ENCODE measurements around the gene ZNF862. TPM values are rescaled to one million over a fixed set of nuclear protein-coding genes. Genes with fewer than 3 reads are reported as not detected.

The ZNF862 gene
- total RNA-seq, 1 donor from 2014 or later = 15.9 TPM

DNA sequence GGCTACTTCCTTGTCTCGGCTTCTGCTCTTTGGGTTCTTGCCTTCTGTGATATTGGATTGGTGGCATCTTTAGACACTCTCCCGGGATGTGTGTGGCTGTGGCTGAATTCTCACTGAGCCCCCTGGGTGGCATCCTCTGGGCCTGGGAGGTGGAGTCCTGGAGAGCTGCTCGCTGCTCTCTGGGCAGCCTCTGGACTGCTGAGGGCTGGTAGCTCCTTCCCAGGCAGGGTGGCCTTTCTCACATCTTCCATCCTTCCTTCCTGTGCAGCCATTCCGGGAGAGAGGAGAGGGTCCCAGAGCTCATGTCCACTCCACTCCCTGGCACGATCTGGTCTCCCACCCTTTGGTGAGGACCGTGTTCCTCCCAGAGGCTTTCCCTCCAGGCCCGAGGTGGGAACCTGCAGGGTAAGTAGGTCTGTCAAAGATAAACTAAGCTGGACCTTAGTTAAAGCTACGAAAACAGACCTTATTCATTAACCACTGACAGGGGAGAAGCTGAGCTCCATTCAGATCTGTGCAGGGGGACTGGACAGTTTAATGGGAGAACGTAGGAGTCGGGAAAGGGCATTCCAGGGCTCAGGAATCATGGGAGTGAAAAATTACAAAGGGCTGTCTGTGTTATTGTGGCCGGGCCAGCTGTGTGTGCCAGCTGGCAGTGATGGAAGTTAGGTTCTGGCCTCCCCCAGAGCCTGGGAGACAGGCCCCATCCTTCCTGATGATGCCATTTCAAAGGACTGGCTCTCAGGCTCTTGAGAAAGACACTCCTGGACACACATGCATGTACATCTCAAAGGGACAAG lies 44.3 kb downstream of the ZNF862 start:
- Mint-ChIP-seq H3K27ac (ENCODE audit: unreplicated experiment) (no peak overlapping the region), H3K36me3 (ENCODE audit: low read depth) (peaks cover 2% of the 10 kb centered on the region), H3K9me3 (ENCODE audit: low read depth) (no peaks in the 10 kb centered on the region)

DNA sequence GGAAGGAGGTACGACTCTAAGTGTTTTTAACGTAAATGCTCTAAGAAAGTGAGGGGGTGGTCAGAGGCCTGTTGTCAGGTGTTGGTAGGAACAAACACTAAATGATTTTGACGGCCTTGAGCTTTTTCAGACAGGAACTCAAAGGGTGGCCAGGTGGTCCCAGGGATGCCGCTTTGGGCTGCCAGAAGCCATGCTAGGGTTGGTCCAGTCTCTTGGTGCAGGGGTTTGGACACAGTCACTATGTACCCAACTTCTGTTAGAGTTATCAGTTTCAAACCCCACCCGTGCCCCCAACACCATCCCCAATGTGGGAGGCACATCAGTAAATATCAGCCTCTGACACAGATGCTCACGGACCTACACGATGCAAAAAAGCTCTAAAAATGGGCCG lies 44.9 kb downstream of the ZNF862 start:
- TF ChIP-seq, protein P1, sequence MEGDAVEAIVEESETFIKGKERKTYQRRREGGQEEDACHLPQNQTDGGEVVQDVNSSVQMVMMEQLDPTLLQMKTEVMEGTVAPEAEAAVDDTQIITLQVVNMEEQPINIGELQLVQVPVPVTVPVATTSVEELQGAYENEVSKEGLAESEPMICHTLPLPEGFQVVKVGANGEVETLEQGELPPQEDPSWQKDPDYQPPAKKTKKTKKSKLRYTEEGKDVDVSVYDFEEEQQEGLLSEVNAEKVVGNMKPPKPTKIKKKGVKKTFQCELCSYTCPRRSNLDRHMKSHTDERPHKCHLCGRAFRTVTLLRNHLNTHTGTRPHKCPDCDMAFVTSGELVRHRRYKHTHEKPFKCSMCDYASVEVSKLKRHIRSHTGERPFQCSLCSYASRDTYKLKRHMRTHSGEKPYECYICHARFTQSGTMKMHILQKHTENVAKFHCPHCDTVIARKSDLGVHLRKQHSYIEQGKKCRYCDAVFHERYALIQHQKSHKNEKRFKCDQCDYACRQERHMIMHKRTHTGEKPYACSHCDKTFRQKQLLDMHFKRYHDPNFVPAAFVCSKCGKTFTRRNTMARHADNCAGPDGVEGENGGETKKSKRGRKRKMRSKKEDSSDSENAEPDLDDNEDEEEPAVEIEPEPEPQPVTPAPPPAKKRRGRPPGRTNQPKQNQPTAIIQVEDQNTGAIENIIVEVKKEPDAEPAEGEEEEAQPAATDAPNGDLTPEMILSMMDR (IDR thresholded peaks at IDR 0.05) = no peak
- no peak overlapping the region for H3K27ac Mint-ChIP-seq (ENCODE audit: unreplicated experiment)
- no peak for DNase-seq (ENCODE audit: low spot score)

More for the DNA sequence above, 44.3 kb downstream of the ZNF862 start:
- H3K27me3 Mint-ChIP-seq (ENCODE audit: low read depth) = no peaks in the 10 kb centered on the region
- TF ChIP-seq, protein P1 (IDR thresholded peaks at IDR 0.05) = no peak
- H3K4me3 Mint-ChIP-seq (ENCODE audit: unreplicated experiment) = no peak overlapping the region
- H3K4me1 Mint-ChIP-seq (ENCODE audit: low read depth) = peaks cover 35% of the 10 kb centered on the region
- no peak for DNase-seq (ENCODE audit: low spot score)

DNA sequence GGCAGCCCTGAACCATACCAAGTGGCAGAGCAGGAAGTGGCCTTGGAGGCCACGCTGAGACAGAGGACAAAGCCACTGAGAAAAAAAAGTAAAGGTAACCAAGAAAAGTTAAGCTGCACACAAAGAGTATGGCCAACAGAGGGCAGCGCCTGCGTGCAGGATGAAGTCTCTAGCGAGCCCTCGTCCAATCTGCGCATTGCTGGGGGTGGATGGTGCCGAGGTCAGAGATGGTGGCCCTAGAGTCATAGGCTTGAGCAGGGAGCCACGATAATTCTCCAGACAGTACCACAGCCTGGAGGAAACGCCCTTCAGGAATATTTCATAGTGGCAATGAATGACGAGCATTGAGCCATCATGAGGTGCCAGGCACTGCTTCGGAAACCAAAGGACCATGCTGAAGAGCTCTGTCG lies 45.3 kb downstream of the ZNF862 start:
- H3K36me3 Mint-ChIP-seq (ENCODE audit: low read depth) = no peaks in the 10 kb centered on the region
- no peaks in the 10 kb centered on the region for H3K27me3 Mint-ChIP-seq (ENCODE audit: low read depth)
- no peaks in the 10 kb centered on the region for H3K9me3 Mint-ChIP-seq (ENCODE audit: low read depth)
- H3K4me3 Mint-ChIP-seq (ENCODE audit: unreplicated experiment) = no peak overlapping the region
- DNase-seq (ENCODE audit: low spot score) = no peak
- no peak overlapping the region for H3K27ac Mint-ChIP-seq (ENCODE audit: unreplicated experiment)
- TF ChIP-seq, protein P1 (IDR thresholded peaks at IDR 0.05) = peak; percentile 90
- peaks cover 35% of the 10 kb centered on the region for H3K4me1 Mint-ChIP-seq (ENCODE audit: low read depth)

More for the DNA sequence above, 44.9 kb downstream of the ZNF862 start:
- H3K4me1 Mint-ChIP-seq (ENCODE audit: low read depth) = peaks cover 35% of the 10 kb centered on the region
- no peaks in the 10 kb centered on the region for H3K27me3 Mint-ChIP-seq (ENCODE audit: low read depth)
- H3K9me3 Mint-ChIP-seq (ENCODE audit: low read depth) = no peaks in the 10 kb centered on the region
- no peaks in the 10 kb centered on the region for H3K36me3 Mint-ChIP-seq (ENCODE audit: low read depth)
- no peak overlapping the region for H3K4me3 Mint-ChIP-seq (ENCODE audit: unreplicated experiment)

DNA sequence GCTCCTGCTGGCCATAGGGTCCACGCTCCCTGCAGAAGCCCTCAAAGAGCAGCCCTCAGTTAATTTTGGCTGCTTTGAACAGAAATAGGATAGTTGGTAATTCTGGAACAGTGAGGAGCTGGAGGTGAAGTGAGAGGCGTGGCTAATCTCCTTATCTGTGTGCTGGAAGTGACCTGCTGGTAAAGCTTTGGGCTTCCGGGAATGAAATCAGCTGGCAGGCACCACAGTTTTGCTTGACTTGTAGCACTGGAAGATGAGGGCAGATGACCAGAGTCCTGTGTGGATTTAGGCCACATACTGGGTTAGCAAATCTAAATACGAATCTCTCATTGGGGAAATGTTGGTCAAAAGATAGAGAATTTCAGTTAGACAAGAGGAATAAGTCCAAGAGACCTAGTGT lies 45.8 kb downstream of the ZNF862 start:
- DNase-seq (ENCODE audit: low spot score) = no peak
- Mint-ChIP-seq H3K36me3 (ENCODE audit: low read depth) (no peaks in the 10 kb centered on the region), H3K4me3 (ENCODE audit: unreplicated experiment) (no peak overlapping the region), H3K9me3 (ENCODE audit: low read depth) (no peaks in the 10 kb centered on the region), H3K27me3 (ENCODE audit: low read depth) (no peaks in the 10 kb centered on the region), H3K4me1 (ENCODE audit: low read depth) (peaks cover 35% of the 10 kb centered on the region), H3K27ac (ENCODE audit: unreplicated experiment) (no peak overlapping the region)
- TF ChIP-seq, protein P1 (IDR thresholded peaks at IDR 0.05) = no peak

DNA sequence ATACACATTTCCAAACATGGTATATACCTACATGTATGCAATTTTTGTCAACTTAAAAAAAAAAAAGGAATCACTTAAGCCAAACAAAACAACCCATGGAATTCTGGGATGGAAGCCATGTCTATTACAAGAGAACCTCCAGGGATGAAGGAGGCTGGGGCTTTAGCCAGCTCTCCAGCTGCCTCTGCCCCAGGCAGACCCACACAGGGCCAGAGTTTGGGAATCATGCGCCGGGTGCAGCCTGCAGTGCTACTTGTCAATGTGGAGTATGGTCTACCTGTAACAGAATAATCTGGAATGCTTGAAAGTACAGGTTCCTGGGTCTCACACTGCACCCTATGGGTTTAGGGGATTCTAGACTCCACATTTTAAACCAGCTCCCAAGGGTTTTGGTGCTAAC lies 46.4 kb downstream of the ZNF862 start:
- Mint-ChIP-seq H3K4me3 (ENCODE audit: unreplicated experiment) (no peak overlapping the region), H3K4me1 (ENCODE audit: low read depth) (peaks cover 35% of the 10 kb centered on the region), H3K27me3 (ENCODE audit: low read depth) (no peaks in the 10 kb centered on the region), H3K36me3 (ENCODE audit: low read depth) (no peaks in the 10 kb centered on the region), H3K9me3 (ENCODE audit: low read depth) (no peaks in the 10 kb centered on the region), H3K27ac (ENCODE audit: unreplicated experiment) (no peak overlapping the region)
- TF ChIP-seq, protein P1 (IDR thresholded peaks at IDR 0.05) = no peak
- DNase-seq (ENCODE audit: low spot score) = no peak
